ENCODE data around the gene CEP170B. TPM values are rescaled to one million over a fixed set of nuclear protein-coding genes. Genes with fewer than 3 reads are reported as not detected.
"Not testable (repeated sequence)": the region's sequence is repeated elsewhere in the genome, so short reads cannot be mapped to it uniquely, and the experiment has no call there.

The CEP170B gene
- total RNA-seq, result 22.9 TPM

DNA sequence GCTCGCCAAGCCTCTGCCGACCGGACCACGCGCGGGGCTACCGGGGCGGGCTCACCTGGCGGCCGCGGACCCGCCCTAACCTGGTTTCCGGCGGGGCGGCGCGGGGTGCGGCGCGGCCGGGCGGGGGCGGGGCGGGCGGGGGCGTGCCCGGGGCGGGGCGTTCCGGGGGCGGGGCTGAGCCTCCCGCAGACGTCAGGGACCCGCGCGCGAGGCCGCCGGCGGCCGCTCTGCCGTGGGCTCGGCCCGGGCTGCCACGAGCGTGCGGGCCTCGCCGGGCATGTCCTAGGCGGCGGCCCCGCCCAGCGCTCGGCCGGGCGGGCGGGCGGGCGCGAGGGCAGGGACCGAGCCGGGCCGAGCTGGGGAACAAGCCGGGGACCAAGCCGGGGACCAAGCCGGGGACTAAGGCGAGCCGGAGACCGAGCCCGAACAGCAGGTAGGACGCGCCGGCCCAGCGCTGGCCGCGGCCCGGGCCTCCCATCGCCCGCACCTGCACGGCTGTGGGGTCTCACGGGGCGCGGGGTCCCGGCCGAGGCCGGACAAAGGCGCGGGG is at the start of gene CEP170B:
Gene CEP170B, plus strand, starts transcription at position 188 of the 550 bp plus-strand sequence. CDS start 3,183 bp downstream, outside the sequence.
- DNase-seq (ENCODE audit: low spot score), result peak; percentile 73
- peak; percentile 74 for ATAC-seq

DNA sequence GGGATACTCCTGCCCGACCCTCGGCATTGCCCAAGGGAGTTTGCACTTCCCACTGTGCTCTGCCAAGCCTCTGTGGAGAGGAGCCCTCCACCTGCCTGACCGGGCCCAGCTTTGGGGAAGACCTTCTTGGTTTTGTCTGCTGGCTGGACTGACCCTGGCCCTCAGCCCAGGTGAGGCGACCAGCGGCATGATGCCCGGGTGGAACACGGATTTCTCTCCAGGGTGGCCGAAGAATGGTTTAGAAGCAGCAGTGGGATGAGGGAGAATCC is 48.5 kb upstream of the CEP170B start:
- DNase-seq (ENCODE audit: low spot score) (peak; percentile 56), ATAC-seq (peak; percentile 28)

DNA sequence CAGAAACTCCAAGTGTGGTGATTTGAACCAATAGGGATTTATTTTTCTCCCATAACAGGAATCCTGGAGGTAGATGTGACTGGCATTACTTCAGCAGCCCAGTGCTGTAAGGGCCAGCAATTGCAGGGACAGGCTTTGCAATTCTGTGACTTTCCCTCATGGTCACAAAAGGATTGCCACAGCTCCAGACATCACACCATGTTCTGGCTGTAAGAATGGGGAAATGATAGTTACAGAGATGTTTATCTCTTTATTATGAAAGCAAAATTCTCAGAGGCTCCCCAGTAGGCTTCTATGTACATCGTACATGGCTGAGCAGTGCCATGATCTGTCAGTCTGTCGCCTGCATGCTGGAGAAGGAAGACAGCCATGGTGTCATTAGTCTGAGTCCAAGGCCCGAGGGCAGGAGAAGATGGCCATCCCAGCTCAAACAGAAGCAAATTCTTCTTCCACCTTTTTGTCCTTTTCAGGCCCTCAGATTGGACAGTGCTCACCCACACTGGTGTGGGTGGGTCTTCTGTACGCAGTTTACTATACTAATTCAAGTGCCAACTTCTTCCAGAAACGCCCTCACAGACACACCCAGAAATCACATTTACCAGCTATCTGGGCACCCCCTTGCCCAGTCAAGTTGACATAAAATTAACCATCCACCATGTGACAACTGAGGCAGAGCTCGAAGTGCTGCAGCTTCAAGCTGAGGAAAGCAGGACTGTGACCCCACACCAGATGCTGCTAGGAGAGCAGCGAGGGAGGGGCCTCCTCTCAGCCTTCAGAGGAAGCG is 46.9 kb upstream of the CEP170B start:
- DNase-seq (ENCODE audit: low spot score) (no peak), ATAC-seq (no peak)

DNA sequence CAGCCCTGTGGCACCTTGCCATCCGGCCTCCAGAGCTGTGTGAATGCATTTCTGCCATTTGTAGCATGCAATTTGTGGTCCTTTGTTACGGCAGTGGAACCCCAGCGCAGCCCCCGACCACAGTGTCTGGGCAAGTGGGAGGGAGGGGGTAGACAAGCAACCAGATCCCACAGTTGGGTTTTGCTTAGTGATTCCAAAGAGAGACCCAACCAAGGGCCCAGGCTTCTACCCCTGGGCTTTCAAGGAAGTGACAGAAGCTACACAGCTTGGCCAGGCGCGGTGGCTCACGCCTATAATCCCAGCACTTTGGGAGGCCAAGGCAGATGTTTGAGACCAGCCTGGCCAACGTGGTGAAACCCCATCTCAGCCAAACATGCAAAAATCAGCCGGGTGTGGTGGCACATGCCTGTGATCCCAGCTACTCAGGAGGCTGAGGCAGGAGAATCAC is 46.3 kb upstream of the CEP170B start:
- ATAC-seq (no peak), DNase-seq (ENCODE audit: low spot score) (no peak)

DNA sequence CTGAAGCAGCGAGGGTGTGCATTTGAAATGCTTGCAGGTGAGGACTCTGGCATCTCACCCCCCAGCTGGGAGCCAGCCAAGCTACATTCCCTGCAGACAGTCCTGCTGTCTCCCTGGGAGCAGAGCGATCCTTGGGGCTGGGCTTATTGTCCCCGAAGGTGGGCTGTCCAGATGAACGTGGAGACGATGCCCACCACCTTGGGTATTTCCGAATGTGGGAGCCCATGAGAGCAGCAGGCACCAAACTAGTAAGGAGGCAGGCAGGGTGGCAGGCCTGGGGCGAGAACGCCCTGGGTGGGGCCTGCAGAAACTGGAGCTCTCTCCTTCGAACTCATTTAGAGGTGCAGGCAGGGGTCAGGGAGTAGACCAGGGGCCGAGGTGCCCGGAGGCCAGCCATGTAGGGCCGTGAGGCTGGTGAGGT is 45.7 kb upstream of the CEP170B start:
- DNase-seq (ENCODE audit: low spot score) (no peak), ATAC-seq (no peak)

DNA sequence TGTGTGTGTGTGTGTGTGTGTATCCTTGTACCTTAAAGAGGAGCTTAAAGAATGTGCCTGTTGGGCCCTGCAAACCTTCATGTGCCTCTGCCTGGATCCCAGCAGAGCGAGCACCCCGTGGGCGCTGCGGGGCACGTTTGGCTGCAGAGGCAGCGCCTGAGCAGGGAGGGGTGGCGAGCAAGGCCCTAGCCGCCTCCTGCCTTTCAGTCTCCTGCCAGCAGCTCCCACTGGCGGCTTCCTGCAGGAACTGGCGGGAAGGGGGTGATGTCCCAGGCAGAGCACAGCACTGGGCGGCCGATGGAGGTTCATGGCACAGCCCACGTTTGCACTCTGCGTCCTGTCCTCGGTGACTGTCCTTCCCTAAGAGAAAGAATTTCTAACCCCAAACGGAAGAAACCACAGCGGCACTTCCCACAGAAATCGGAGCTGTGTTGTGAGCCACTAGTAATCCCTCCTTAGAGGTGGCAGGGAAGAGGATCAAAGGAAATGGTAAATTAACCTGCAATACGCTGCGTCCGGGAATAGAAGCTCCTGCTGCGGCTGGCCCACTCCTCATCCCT is 44.3 kb upstream of the CEP170B start:
- no peak for DNase-seq (ENCODE audit: low spot score)
- ATAC-seq, result peak; percentile 57

DNA sequence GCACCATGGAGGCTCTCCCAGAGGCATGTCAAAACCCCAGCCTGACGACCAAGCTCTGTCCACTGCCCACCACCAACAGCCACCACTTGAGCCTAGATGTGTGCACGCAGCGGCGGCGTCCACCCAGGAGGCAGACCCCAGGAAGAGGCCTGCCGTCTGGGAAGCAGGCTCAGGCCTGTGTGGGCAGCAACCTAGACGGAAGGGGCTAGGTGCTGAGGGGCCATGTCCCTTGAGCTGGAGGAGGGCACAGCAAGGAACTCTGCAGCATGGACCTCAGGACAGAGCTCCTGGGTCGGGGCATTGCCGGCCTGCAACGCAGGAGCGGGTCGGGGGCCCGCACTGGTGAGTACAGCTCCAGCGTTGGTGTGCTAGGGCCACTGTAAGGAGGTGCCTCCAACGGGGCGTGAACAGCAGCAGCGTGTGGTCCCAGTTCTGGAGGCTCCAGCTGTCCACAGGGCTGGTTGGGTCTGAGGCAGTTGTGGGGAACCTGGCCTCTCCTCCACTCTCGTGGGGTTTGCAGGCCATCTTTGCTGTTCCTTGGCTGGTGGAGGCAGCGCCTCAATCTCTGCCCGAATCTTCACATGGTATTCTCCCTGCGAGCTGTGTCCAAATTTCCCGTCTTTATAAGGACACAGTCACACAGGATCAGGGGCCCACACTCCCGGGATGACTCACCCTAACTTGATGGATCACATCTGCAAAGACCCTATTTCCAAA is 43.7 kb upstream of the CEP170B start:
- DNase-seq (ENCODE audit: low spot score) (no peak), ATAC-seq (no peak)

DNA sequence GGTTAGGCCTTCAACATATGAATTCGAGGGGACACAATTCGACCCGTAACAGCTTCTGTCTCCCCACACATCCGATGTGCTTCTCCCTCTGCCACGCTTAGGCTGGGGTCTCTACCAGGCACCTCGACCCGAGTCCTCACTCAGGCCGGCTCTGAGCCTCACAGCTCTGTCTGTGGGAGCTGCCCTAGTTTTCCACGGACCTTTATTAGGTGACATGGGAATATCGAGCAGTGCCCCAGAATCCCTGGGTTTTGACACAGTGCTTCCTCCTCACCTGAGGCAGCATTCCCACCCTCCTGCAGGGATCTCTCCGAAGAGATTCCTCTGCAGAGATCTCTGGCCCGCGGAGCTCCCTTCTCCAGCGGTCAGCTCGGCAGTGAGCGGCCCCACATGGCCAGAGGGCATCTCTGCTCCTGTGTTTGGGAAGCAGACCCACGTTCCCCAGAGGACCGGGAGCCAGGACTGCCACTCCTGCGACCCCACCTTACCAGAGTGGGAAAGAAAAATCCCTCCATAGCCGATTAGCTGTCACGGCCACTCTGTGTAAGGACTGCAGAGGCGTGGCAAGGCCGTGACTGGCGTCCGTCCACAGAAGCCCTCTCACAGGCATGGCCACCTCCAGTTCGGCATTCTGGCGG is 43.0 kb upstream of the CEP170B start:
- ATAC-seq, result no peak
- no peak for DNase-seq (ENCODE audit: low spot score)

DNA sequence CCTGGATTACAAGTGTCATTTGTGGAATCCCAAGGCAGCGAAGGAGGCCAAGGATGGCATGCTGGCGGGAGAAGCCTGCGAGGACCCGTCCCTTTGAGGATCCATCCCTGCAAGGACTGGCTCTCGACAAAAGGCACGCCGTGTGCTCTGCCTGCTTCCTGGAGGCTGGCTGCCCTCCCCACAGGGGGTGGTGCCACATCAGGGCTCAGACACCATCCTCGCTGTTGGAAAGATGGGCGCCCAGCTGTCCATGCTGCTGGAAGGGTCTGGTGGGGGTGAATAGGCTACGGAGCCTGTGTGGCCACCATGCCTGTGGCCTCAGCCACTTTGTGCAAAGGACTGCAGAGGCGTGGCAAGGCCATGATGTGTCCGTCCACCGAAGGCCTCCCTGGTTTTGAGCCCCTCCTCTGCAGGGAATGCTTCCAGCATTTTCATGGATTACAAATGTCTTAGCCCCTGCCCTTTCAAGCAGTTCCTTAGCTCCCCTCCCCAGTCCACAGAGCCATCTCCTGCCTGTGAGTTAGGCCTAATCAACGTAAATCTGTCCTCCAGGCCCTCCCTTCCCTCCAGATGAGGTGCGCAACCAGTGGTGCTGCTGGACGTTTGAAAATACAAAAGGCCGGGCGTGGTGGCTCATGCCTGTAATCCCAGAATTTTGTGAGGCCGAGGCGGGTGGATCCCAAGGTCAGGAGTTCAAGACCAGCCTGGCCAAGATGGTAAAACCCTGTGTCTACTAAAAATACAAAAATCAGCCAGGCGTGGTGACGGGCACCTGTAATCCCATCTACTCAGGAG is 42.0 kb upstream of the CEP170B start:
- ATAC-seq (no peak), DNase-seq (ENCODE audit: low spot score) (no peak)

DNA sequence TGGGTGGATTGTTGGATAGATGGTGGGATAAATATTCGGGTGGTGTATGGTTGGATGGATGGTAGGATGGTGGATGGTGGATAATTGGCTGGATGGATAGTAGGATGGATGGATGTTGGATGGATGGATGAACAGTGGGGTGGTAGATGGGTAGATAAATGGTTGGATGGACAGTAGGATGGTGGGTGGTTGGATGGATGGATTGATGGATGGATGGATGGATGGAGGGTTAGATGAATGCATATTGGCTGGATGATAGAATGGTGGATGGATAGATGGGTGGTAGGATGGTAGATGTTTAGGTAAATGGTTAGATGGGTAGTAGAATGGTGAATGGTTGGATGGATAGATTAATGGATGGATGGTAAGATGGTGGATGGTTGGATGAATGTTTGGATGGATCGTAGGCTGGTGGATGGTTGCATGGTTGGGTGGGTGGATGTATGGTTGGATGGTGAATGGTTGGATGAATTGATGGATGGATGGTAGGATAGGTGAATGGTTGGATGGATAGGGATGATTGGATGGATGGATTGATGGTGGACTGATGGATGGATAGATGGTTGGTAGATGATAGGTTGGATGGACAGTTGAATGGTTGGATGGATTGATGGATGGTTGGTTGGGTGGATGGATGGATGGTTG is 40.6 kb upstream of the CEP170B start:
- DNase-seq (ENCODE audit: low spot score), result no peak
- no peak for ATAC-seq

DNA sequence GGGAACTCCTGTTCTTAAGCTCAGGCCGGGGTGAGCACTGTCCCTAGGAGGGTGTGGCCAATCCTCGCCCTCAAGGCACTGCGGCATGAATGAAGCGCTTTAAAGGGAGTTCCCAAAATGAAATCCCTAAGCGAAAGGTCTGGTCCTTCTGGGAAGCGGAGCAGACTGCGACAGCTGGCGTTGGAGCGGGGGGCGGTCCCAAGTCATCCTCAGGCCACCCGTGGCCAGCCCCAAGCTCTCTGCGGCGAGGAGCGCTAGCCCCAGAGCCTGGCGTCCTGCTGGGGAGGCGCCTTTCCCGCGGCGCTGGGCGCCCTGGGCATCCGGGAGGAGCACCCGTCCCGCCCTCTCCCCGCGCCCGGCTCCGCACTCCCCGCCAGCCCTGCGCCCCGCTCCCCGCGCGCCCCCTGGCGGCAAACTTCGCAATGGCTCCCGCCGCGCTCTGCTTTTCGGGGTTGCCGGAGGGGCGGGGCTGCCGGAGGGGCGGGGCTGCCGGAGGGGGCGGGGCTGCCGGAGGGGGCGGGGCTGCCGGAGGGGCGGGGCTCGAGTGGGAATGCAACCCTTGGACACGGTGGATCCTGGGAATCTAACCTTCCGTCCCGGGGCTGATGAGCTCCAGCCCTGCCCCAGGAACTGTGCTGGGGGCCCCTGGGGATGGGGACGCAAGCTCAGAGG is 38.7 kb upstream of the CEP170B start:
- peak; percentile 91 for DNase-seq (ENCODE audit: low spot score)
- ATAC-seq, result peak; percentile 95

DNA sequence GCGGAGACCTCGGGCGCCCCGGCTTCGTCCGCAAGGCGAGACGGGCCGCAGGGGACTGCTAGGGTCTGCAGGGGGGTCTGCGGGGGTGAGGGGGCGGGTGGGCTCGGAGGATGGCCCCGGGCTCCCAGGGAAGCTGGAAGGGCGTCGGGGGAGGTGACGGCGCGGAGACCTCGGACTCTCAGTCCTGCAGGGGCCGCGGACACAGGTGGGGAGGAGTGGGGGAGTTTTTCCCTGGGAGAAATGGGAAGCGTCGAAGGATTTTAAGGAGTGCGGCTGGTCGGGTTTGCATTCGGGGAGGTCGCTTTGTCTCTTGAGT is 38.2 kb upstream of the CEP170B start:
- DNase-seq (ENCODE audit: low spot score) (no peak), ATAC-seq (peak; percentile 1)

DNA sequence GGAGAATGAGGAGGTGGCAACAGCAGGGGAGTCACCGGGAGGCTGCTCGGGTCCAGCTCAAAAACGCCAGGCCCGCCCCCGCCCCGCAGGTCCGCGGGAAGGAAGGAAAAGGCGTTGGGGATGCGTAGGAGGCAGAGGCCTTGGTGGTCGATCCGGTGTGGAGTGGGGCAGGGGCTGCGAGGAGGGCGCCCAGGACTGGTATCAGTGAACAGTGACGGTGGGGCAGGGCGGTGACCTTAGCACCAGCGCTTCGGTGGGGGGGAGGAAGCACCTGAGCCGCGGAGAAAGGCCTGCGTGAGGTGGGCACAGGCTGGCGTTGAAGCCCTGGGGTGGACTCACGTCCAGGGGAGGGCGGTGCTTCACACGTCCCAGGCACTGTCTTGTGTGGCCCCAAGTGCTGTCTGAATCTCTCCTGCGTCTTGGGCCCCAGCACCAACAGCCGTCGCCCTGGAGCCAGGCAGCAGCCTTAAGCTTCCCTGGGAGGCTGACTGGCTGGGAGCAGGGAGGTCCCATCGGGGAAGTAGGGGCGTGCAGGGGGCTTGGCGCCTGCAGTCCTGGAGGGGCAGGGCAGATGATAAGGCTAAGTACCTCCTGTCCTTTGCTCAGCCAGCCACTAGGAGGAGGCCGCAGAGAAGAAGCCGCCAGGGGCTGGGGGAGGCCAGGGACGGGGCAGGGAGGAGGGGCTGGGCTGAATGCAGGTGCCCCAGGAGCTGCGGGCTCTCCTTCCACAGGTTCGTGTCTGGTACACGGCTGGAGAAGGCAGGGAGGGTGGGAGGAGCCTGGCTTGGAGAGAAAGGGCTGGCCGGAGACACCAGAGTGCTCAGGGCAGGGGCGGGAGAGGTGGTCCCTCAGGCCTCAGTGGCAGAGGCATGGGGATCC is 37.7 kb upstream of the CEP170B start:
- ATAC-seq (peak; percentile 34), DNase-seq (ENCODE audit: low spot score) (peak; percentile 55)

DNA sequence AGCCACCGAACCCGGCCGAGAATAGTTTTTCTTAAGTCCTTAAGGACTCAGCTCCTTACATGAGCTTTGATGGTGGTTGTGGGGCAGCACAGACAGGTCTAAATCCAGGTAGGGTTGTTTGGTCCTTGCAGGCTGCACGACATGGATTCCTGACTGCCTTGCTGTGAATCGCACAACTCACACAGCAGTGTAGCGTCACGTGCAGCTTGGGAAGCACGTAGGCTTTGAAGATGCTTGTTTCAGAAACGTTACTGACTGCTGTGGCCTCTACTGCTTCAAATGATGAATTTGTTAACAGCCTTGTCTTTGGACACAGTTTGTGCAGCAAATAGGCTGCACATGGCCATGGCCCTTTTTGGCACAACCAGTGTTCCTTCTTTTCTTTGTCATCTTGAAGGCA is 34.3 kb upstream of the CEP170B start:
- no peak for DNase-seq (ENCODE audit: low spot score)

DNA sequence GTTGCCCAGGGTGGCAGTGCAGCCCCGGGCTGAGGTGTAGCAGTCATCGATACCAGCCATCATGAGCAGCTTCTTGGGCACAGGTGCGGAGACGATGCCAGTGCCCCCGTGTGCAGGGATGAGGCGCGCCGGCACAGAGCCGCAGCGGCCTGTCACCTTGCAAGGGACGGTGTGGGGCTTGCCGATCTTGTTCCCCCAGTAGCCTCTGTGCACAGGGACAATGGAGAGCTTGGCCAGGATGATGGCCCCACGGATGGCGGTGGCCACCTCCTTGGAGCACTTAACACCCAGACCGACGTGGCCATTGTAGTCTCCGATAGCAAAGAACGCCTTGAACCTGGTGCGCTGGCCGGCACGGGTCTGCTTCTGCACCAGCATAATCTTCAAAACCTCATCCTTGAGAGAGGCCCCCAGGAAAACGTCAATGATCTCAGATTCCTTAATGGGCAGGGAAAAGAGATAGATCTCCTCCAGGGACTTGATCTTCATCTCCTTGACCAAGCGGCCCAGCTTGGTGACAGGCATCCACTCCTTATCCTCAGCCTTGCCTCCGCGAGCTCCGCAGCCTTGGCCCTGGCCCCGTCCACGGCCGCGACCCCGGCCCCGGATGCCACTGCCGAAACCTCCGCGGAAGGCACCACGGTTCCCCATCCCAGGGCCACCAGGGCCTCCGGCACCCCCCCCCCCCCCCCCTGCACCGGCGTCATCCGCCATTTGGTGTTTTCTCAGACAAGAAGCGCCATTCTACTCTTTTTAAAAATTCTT is 28.7 kb upstream of the CEP170B start:
- not testable (repeated sequence) for DNase-seq (ENCODE audit: low spot score); ATAC-seq

More for the DNA sequence above, 34.3 kb upstream of the CEP170B start:
- no peak for ATAC-seq

DNA sequence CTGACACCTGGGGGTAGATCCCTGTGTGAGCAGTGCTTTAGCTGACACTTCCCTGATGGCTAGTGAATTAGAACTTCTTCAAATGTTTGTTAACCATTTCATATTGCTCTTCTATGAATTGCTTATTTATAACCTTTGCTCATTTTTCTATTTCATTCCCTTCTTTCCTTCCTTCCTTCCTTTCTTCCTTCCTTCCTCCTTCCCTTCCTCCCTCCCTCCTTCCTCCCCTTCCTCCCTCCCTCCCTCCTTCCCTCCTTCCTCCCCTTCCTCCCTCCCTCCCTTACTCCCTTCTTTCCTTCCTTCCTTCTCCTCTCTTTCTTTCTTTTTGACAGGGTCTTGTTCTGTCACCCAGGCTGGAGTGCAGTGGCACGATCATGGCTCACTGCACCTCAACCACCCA is 23.3 kb upstream of the CEP170B start:
- DNase-seq (ENCODE audit: low spot score) (no peak), ATAC-seq (no peak)

DNA sequence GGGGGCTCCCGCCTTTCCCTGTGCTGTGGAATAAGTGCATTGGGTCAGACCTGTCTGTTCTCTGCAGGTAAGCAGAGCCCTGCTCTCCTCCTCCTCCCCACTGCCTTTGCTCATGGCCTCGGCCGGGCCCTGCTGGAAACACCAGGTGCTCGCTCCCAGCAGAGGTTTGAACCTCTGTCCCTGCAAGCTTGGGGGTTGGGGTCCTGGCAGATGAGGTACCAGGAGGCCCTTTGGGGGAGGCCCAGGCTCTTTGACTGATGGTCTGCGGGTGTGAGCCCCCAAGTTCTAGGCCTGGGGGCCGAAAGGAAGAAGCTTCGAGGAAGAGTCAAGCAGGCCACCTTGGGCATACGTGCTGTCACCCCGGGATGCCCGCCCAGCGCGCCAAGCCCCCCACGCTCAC is 22.1 kb upstream of the CEP170B start:
- DNase-seq (ENCODE audit: low spot score) (no peak), ATAC-seq (no peak)
